ENCODE results near the gene NECAB2.

GRCh38 chr16:83934684-83934977 is 33.4 kb upstream of the NECAB2 start:
- no peak for TF ChIP-seq CTCF (IDR thresholded peaks at IDR 0.05)
- TF ChIP-seq POLR2AphosphoS5 (IDR thresholded peaks at IDR 0.05), result no peak

All from stomach (tissue), 4 donors.